IMR-90 (cell line): ENCODE results near the gene TMEM145. TPM values are rescaled to one million over a fixed set of nuclear protein-coding genes. Genes with fewer than 3 reads are reported as not detected.

ENCODE experiments used
- ATAC-seq: fragments of 200-7000 bp; cut with Tn5 transposase; 2 replicates; pipeline ENCODE4 v1.9.1; 2020; ENCODE audit warnings: low read depth, mild to moderate bottlenecking, moderate library complexity
- BruUV-seq: library from RNA; stranded (reverse); fragments of 400-500 nt; replicated peaks from 2 replicates; lab custom pipeline; 2021; lab: Mats Ljungman, UMichigan
- CTCF ChIA-PET: fragments of 300-600 bp; formaldehyde crosslinking; extraction: SDS; loops from one replicate; lab custom pipeline; 2021; ENCODE audit warnings: antibody characterized with exemption; lab: Yijun Ruan, JAX
- POLR2A ChIA-PET: fragments of 300-600 bp; sonication (Branson Sonifier 250); formaldehyde crosslinking; loops from one replicate; lab custom pipeline; 2022; ENCODE audit warnings: antibody characterized with exemption; ENCODE audit not compliant: unreplicated experiment; lab: Charles Lee
- DNase-seq: peaks from one replicate; pipeline ENCODE4 v3.0.0; 2013
- H2AFZ ChIP-seq: replicated peaks from 2 replicates; pipeline ENCODE3; 2013; ENCODE audit warnings: low read length, mild to moderate bottlenecking; ENCODE audit not compliant: poor library complexity
- H2AK5ac ChIP-seq: 2 replicates; pipeline ENCODE4 v1.6.1; 2013; ENCODE audit warnings: low read depth, low read length, inconsistent platforms
- H2AK9ac ChIP-seq: replicated peaks from 2 replicates; pipeline ENCODE3; 2013; ENCODE audit warnings: mild to moderate bottlenecking, low read depth, low read length, moderate library complexity; ENCODE audit not compliant: poor library complexity
- H2BK120ac ChIP-seq: 2 replicates; pipeline ENCODE4 v1.6.1; 2013; ENCODE audit warnings: low read depth, low read length, inconsistent platforms
- H2BK15ac ChIP-seq: 3 replicates; pipeline ENCODE4 v1.6.1; 2013; ENCODE audit warnings: low read depth, low read length, inconsistent platforms
- H2BK20ac ChIP-seq: 2 replicates; pipeline ENCODE4 v1.6.1; 2013; ENCODE audit warnings: low read depth, mild to moderate bottlenecking, inconsistent platforms, low read length, moderate library complexity
- H2BK5ac ChIP-seq: 2 replicates; pipeline ENCODE4 v1.6.1; 2013; ENCODE audit warnings: mild to moderate bottlenecking, low read depth, low read length, inconsistent platforms; ENCODE audit not compliant: poor library complexity, severe bottlenecking
- H3K14ac ChIP-seq: replicated peaks from 2 replicates; pipeline ENCODE4 v1.6.1; 2013; ENCODE audit warnings: low read depth, low read length, inconsistent platforms
- H3K18ac ChIP-seq: 2 replicates; pipeline ENCODE4 v1.6.1; 2013; ENCODE audit warnings: low read depth, low read length, control low read depth
- H3K23ac ChIP-seq: 2 replicates; pipeline ENCODE4 v1.6.1; 2013; ENCODE audit warnings: low read depth, low read length, inconsistent platforms
- H3K27ac ChIP-seq: 2 replicates; pipeline ENCODE4 v1.5.1; 2013; ENCODE audit warnings: mild to moderate bottlenecking, control low read depth, low read length; ENCODE audit not compliant: insufficient read depth
- H3K27me3 ChIP-seq: 2 replicates; pipeline ENCODE4 v1.6.1; 2013; ENCODE audit warnings: low read length; ENCODE audit not compliant: control insufficient read depth, insufficient read depth
- H3K36me3 ChIP-seq: 2 replicates; pipeline ENCODE4 v1.6.1; 2013; ENCODE audit warnings: low read length, mixed read lengths; ENCODE audit not compliant: control insufficient read depth, insufficient read depth
- H3K4ac ChIP-seq: 2 replicates; pipeline ENCODE4 v1.6.1; 2013; ENCODE audit warnings: low read depth, low read length, inconsistent platforms
- H3K4me1 ChIP-seq: 2 replicates; pipeline ENCODE4 v1.6.1; 2013; ENCODE audit warnings: low read length, mixed read lengths; ENCODE audit not compliant: control insufficient read depth, insufficient read depth
- H3K4me2 ChIP-seq: 2 replicates; pipeline ENCODE4 v1.6.1; 2013; ENCODE audit warnings: low read depth, mild to moderate bottlenecking, control low read depth, low read length, moderate library complexity
- H3K4me3 ChIP-seq: 2 replicates; pipeline ENCODE4 v1.5.1; 2013; ENCODE audit warnings: low read depth, mild to moderate bottlenecking, control low read depth, low read length, moderate library complexity; ENCODE audit not compliant: insufficient read depth
- H3K56ac ChIP-seq: 2 replicates; pipeline ENCODE4 v1.6.1; 2013; ENCODE audit warnings: low read length, inconsistent platforms; ENCODE audit not compliant: insufficient read depth; ENCODE audit errors: extremely low read depth
- H3K79me1 ChIP-seq, 2 experiments: 2 replicates each; pipeline ENCODE4 v1.6.1; 2013; ENCODE audit warnings: low read length in 2 of 2, inconsistent platforms in 1 of 2, low read depth in 1 of 2
- H3K9ac ChIP-seq: 2 replicates; pipeline ENCODE4 v1.6.1; 2013; ENCODE audit warnings: low read depth, low read length, control low read depth
- H3K9me1 ChIP-seq: 2 replicates; pipeline ENCODE4 v1.6.1; 2013; ENCODE audit warnings: low read length, inconsistent platforms; ENCODE audit not compliant: insufficient read depth
- H3K9me3 ChIP-seq: 2 replicates; pipeline ENCODE4 v1.6.1; 2013; ENCODE audit warnings: low read length; ENCODE audit not compliant: control insufficient read depth, insufficient read depth
- H4K20me1 ChIP-seq: 2 replicates; pipeline ENCODE4 v1.6.1; 2013; ENCODE audit warnings: low read length, inconsistent platforms; ENCODE audit not compliant: insufficient read depth
- H4K5ac ChIP-seq: 2 replicates; pipeline ENCODE4 v1.6.1; 2013; ENCODE audit warnings: mild to moderate bottlenecking, low read depth, low read length, control low read depth
- H4K8ac ChIP-seq, 2 experiments: 2 replicates each; pipeline ENCODE4 v1.6.1; 2013; ENCODE audit warnings: low read depth in 2 of 2, low read length in 2 of 2, control low read depth in 1 of 2, inconsistent platforms in 1 of 2
- H4K91ac ChIP-seq: 2 replicates; pipeline ENCODE4 v1.6.1; 2013; ENCODE audit warnings: low read depth, low read length, inconsistent platforms; ENCODE audit not compliant: insufficient read depth
- BHLHE40 ChIP-seq: fragments of 150-350 bp; IDR thresholded peaks from 2 replicates; pipeline ENCODE4 v1.6.1; 2016; ENCODE audit warnings: mild to moderate bottlenecking, low read depth, low read length
- CEBPB ChIP-seq: IDR thresholded peaks from 2 replicates; pipeline ENCODE4 v1.6.1; 2012; ENCODE audit warnings: low read depth, low read length, improper control_type of control experiment
- ELK1 ChIP-seq: fragments of 150-350 bp; IDR thresholded peaks from 2 replicates; pipeline ENCODE4 v1.6.1; 2016; ENCODE audit warnings: low read depth, mild to moderate bottlenecking, low read length, moderate library complexity, borderline replicate concordance
- FOS ChIP-seq: fragments of 150-350 bp; IDR thresholded peaks from 2 replicates; pipeline ENCODE4 v1.6.1; 2016; ENCODE audit warnings: low read depth, low read length
- MAFK ChIP-seq: IDR thresholded peaks from 2 replicates; pipeline ENCODE4 v1.6.1; 2012; ENCODE audit warnings: low read depth, low read length, improper control_type of control experiment
- MAZ ChIP-seq: IDR thresholded peaks from 2 replicates; pipeline ENCODE4 v1.6.1; 2012; ENCODE audit warnings: low read depth, mild to moderate bottlenecking, low read length, improper control_type of control experiment, moderate library complexity, borderline replicate concordance
- MXI1 ChIP-seq: IDR thresholded peaks from 2 replicates; pipeline ENCODE4 v1.6.1; 2012; ENCODE audit warnings: low read depth, mild to moderate bottlenecking, low read length, moderate library complexity, borderline replicate concordance
- NFE2L2 ChIP-seq: fragments of 150-350 bp; IDR thresholded peaks from 2 replicates; pipeline ENCODE4 v1.6.1; 2016; ENCODE audit warnings: low read depth, mild to moderate bottlenecking, low read length
- POLR2A ChIP-seq: IDR thresholded peaks from 2 replicates; pipeline ENCODE4 v1.6.1; 2012; ENCODE audit warnings: mild to moderate bottlenecking, low read depth, low read length
- RAD21 ChIP-seq: IDR thresholded peaks from 2 replicates; pipeline ENCODE4 v1.6.1; 2012; ENCODE audit warnings: low read length, improper control_type of control experiment
- RCOR1 ChIP-seq: IDR thresholded peaks from 2 replicates; pipeline ENCODE4 v1.6.1; 2012; ENCODE audit warnings: mild to moderate bottlenecking, low read length, improper control_type of control experiment; ENCODE audit not compliant: insufficient replicate concordance
- RFX5 ChIP-seq: IDR thresholded peaks from 2 replicates; pipeline ENCODE4 v1.8.0; 2012; ENCODE audit warnings: low read depth, mild to moderate bottlenecking, low read length, moderate library complexity
- SMC3 ChIP-seq: fragments of 150-350 bp; IDR thresholded peaks from 2 replicates; pipeline ENCODE4 v1.6.1; 2016; ENCODE audit warnings: low read depth, mild to moderate bottlenecking, antibody characterized with exemption, low read length, moderate library complexity
- WGBS, 2 experiments: methylation state at CpG; one replicate each; pipeline versions ENCODE4 v1.1.5 to v1.1.7; 2013; ENCODE audit warnings: missing lambda C conversion rate in 2 of 2; ENCODE audit not compliant: insufficient read length in 1 of 2; ENCODE audit errors: extremely low coverage in 2 of 2; 5-methylcytosine and 5-hydroxymethylcytosine counted together
- dilution Hi-C: fragments of 300-500 bp; cut with HindIII; formaldehyde crosslinking; loops from one replicate; pipeline ENCODE4 v1.14.3; 2018; ENCODE audit warnings: low sequenced_read_pairs; ENCODE audit not compliant: unreplicated experiment
- in situ Hi-C: fragments of 300-500 bp; cut with MboI; formaldehyde crosslinking; loops from 3 replicates; pipeline ENCODE4 v1.14.3; 2019; ENCODE audit warnings: low sequenced_read_pairs, inconsistent platforms, mixed read lengths
- intact Hi-C: fragments of 100-400 bp; cut with micrococcal nuclease; formaldehyde crosslinking; loops from 2 replicates; pipeline ENCODE4 v1.10.0; 2022
- polyA plus RNA-seq, 3 experiments: library from polyadenylated mRNA; depleted of rRNA; stranded (reverse); fragments of >200 nt; gene quantifications; 2 replicates each; pipeline ENCODE4 v1.2.3, GENCODE V29; 2012; ENCODE audit warnings: low replicate concordance in 1 of 3
- total RNA-seq: library from RNA; depleted of rRNA; stranded (reverse); fragments of >200 nt; gene quantifications from 2 replicates; pipeline ENCODE4 v1.2.3, GENCODE V29; 2012
- TF ChIP-seq, protein P1 (sequence below): conservative IDR thresholded peaks from 2 replicates; pipeline ENCODE4 v1.5.1; 2012; ENCODE audit warnings: mild to moderate bottlenecking, low read depth, low read length, improper control_type of control experiment
- TF ChIP-seq, protein P2 (sequence below): fragments of 150-350 bp; IDR thresholded peaks from 2 replicates; pipeline ENCODE4 v1.6.1; 2017; ENCODE audit warnings: mild to moderate bottlenecking, antibody characterized with exemption, low read length, low read depth

TMEM145 gene
- total and polyA plus RNA-seq, 2 of the 4 experiments (the other 2 are of a cell fraction) = under 0.01 to 0.41 TPM

- peak overlapping the region; percentile 5 for H2BK5ac ChIP-seq
- H2AK9ac ChIP-seq = peak overlapping the region; percentile 82
- H3K4me1 ChIP-seq = peaks cover 40% of the 10 kb centered on the region
- H4K91ac ChIP-seq = no peak overlapping the region
- no peak overlapping the region for H2BK120ac ChIP-seq
- no peak overlapping the region for H3K14ac ChIP-seq
- dilution Hi-C loops (no loop called here), intact Hi-C loops (no loop called here), in situ Hi-C loops (no loop called here)
- H3K27me3 ChIP-seq = no peaks in the 10 kb centered on the region
- POLR2A ChIA-PET = interaction anchor here (0.8 kb wide), 1 partner anchor 34 kb away, joined by 6 read pairs; no protein-coding TSS in a partner anchor
- H3K18ac ChIP-seq = no peak overlapping the region
- H3K4me3 ChIP-seq = no peak overlapping the region
- H2AFZ ChIP-seq = no peak overlapping the region
- no peaks in the 10 kb centered on the region for H3K9me3 ChIP-seq
- no peak overlapping the region for H2BK15ac ChIP-seq
- no TSS peak for BruUV-seq
- no peak overlapping the region for H2BK20ac ChIP-seq
- no peak overlapping the region for H3K4me2 ChIP-seq
- H3K36me3 ChIP-seq = peaks cover 29% of the 10 kb centered on the region
- 46% methylated on average over 8 of the region's 10 CpGs; no CpG with 5 or more reads in 1 of the 2 experiments for WGBS, 2 experiments
- peak overlapping the region; percentile 30; the same call in 1 of the 2 replicates for H2AK5ac ChIP-seq
- H4K20me1 ChIP-seq = peaks cover 42% of the 10 kb centered on the region; the same call in 1 of the 2 replicates
- H3K4ac ChIP-seq = 0 out of 2 replicates have a peak overlapping the region, but pooled peaks have one; percentile 13
- H4K8ac ChIP-seq = no peak overlapping the region
- no peak for DNase-seq
- CTCF ChIA-PET = interaction anchor here (3.6 kb wide), 1 partner anchor 33 kb away, joined by 29 read pairs; no protein-coding TSS in a partner anchor
- H3K79me1 ChIP-seq = peaks cover 33 to 82% of the 10 kb centered on the region in 2 experiments
- no peak overlapping the region for H3K56ac ChIP-seq
- ATAC-seq = no peak
- H4K5ac ChIP-seq = no peak overlapping the region
- peaks cover 12% of the 10 kb centered on the region for H3K9me1 ChIP-seq
- H3K23ac ChIP-seq = no peak overlapping the region
- peak overlapping the region; percentile 15 for H3K27ac ChIP-seq
- no peak overlapping the region for H3K9ac ChIP-seq
- TF ChIP-seq MAZ (no peak), CEBPB (no peak), POLR2A (no peak), MXI1 (no peak), ELK1 (no peak), NFE2L2 (no peak), RCOR1 (no peak), MAFK (no peak), RAD21 (no peak), BHLHE40 (no peak), FOS (no peak), SMC3 (no peak), RFX5 (no peak)
- TF ChIP-seq, protein P1, sequence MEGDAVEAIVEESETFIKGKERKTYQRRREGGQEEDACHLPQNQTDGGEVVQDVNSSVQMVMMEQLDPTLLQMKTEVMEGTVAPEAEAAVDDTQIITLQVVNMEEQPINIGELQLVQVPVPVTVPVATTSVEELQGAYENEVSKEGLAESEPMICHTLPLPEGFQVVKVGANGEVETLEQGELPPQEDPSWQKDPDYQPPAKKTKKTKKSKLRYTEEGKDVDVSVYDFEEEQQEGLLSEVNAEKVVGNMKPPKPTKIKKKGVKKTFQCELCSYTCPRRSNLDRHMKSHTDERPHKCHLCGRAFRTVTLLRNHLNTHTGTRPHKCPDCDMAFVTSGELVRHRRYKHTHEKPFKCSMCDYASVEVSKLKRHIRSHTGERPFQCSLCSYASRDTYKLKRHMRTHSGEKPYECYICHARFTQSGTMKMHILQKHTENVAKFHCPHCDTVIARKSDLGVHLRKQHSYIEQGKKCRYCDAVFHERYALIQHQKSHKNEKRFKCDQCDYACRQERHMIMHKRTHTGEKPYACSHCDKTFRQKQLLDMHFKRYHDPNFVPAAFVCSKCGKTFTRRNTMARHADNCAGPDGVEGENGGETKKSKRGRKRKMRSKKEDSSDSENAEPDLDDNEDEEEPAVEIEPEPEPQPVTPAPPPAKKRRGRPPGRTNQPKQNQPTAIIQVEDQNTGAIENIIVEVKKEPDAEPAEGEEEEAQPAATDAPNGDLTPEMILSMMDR = no peak
- TF ChIP-seq, protein P2, sequence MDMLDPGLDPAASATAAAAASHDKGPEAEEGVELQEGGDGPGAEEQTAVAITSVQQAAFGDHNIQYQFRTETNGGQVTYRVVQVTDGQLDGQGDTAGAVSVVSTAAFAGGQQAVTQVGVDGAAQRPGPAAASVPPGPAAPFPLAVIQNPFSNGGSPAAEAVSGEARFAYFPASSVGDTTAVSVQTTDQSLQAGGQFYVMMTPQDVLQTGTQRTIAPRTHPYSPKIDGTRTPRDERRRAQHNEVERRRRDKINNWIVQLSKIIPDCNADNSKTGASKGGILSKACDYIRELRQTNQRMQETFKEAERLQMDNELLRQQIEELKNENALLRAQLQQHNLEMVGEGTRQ = no peak
Measured at GRCh38 chr19:42277821-42278451, 35.2 kb upstream of the TMEM145 start.
